ENCODE measurements around the gene SLC16A10.

DNA sequence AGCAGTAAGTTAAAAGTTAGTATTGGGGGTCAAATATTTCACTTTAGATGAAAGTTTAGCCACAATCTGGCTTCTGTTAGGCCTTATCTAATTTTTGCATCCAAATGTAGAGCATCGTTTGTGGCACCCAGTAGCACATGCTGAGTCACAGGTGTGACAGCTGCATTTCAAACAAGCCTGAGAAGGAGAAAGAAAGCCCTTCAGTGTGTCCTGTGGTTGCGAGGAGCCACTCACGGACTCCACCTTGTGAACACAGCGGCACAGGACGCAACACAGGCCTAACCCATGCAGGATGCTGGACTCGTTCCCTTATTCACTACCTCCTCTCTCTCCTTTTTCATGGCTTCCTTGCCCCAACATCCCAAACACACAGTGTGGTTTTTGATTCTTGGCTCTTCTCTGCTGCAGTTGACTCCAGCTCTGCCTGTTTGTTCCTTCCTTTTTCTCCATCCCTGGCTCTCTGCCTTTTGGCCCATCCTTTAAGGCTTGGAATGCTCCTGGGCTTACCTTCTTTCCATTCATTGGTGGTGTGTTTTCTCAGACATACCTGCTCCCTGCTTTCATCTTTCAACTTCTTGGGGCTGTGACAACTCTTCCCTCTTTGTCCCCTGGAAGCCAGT is 124.2 kb downstream of the SLC16A10 start:
- TF ChIP-seq, protein P1, sequence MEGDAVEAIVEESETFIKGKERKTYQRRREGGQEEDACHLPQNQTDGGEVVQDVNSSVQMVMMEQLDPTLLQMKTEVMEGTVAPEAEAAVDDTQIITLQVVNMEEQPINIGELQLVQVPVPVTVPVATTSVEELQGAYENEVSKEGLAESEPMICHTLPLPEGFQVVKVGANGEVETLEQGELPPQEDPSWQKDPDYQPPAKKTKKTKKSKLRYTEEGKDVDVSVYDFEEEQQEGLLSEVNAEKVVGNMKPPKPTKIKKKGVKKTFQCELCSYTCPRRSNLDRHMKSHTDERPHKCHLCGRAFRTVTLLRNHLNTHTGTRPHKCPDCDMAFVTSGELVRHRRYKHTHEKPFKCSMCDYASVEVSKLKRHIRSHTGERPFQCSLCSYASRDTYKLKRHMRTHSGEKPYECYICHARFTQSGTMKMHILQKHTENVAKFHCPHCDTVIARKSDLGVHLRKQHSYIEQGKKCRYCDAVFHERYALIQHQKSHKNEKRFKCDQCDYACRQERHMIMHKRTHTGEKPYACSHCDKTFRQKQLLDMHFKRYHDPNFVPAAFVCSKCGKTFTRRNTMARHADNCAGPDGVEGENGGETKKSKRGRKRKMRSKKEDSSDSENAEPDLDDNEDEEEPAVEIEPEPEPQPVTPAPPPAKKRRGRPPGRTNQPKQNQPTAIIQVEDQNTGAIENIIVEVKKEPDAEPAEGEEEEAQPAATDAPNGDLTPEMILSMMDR (IDR thresholded peaks at IDR 0.05) = no peak
- no peak for TF ChIP-seq POLR2A (IDR thresholded peaks at IDR 0.05)

Measured in Peyer's patch (tissue), 4 donors.